Superior temporal gyrus (tissue), 1 donor: Measurements from ENCODE around the gene ZNF888.
"Not testable (repeated sequence)": the region's sequence is repeated elsewhere in the genome, so short reads cannot be mapped to it uniquely, and the experiment has no call there.

ENCODE experiments used
- DNase-seq: peaks from one replicate; pipeline ENCODE4 v3.0.0-alpha.2; 2016; ENCODE audit errors: extremely low spot score

Gene ZNF888

GRCh38 chr19:52941941-52942385, 18.7 kb upstream of the ZNF888 start:
- DNase-seq = no peak

GRCh38 chr19:52941523-52941922, 18.3 kb upstream of the ZNF888 start:
- not testable (repeated sequence) for DNase-seq

GRCh38 chr19:52940905-52941304, 17.7 kb upstream of the ZNF888 start:
- DNase-seq = not testable (repeated sequence)

GRCh38 chr19:52938761-52939160, 15.5 kb upstream of the ZNF888 start:
- no peak for DNase-seq

- DNase-seq = no peak
These were observed 13.7 kb upstream of the ZNF888 start for GRCh38 chr19:52936954-52937325.

- no peak for DNase-seq
These were observed 13.1 kb upstream of the ZNF888 start for GRCh38 chr19:52936151-52936953.

- no peak for DNase-seq
These were observed 12.2 kb upstream of the ZNF888 start for GRCh38 chr19:52935434-52935833.

GRCh38 chr19:52924641-52925040, 1.4 kb upstream of the ZNF888 start:
- not testable (repeated sequence) for DNase-seq

- peak; percentile 17 for DNase-seq
These were observed 758 bp upstream of the ZNF888 start for GRCh38 chr19:52923778-52924593.

GRCh38 chr19:52917531-52917930, 5.7 kb downstream of the ZNF888 start:
- no peak for DNase-seq

GRCh38 chr19:52910648-52911047, 12.6 kb downstream of the ZNF888 start:
- DNase-seq = no peak

GRCh38 chr19:52904052-52904780, 19.0 kb downstream of the ZNF888 start:
- not testable (repeated sequence) for DNase-seq

- no peak for DNase-seq
These were observed 21.4 kb downstream of the ZNF888 start for GRCh38 chr19:52901842-52902241.

- not testable (repeated sequence) for DNase-seq
These were observed 24.6 kb downstream of the ZNF888 start for GRCh38 chr19:52898596-52898995.

GRCh38 chr19:52898101-52898500, 25.1 kb downstream of the ZNF888 start:
- no peak for DNase-seq

GRCh38 chr19:52897138-52897935, 25.9 kb downstream of the ZNF888 start, which contains the start of gene ZNF320:
TSS of gene ZNF320 (minus strand) at chr19:52897635. CDS start at chr19:52890255, 7,380 bp downstream.
- peak; percentile 94 for DNase-seq

- DNase-seq = no peak
These were observed 26.6 kb downstream of the ZNF888 start for GRCh38 chr19:52896431-52897137.

- DNase-seq = no peak
These were observed 31.9 kb downstream of the ZNF888 start for GRCh38 chr19:52891336-52891735.

- DNase-seq = no peak
These were observed 33.3 kb downstream of the ZNF888 start for GRCh38 chr19:52889931-52890330.

- no peak for DNase-seq
These were observed 34.2 kb downstream of the ZNF888 start for GRCh38 chr19:52889076-52889475.
